ENCODE results near the gene PRKCE.

The PRKCE gene

DNA sequence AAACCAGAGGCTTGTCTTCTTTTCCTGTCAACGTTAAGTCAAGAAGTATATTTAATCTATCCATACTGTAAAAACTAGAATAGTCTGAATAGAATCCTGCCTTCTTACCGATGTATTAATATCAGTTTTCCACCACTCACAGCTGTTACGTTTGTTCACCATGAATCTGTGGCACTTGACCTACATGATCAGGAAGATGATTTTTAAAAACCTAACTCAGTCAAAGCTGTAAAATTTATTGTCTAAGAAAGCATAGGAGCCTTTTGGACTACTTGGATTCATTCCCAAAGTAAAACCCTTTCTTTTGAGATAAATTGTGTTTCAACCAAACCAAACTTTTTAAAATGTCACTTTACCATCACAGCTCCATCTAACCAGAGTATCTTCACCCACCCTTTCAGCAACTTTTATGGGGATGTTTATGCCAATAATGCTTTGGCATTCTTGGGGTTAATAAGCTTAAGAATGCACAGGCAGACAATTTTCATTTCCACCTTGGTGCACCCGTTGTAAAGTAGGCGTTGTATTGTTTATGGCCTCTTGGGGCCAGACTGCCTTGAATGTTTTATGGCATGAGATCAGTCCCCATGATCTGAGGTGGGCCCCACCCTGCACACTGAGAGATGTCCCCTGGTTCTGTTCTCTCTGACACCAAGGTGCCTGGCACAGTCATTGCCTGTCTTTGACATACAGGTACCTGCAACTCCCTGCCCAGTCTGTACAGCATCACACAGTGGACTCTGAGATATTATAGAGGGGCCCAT, 469.5 kb downstream of the PRKCE start:
- H3K4me3 Mint-ChIP-seq = no peak overlapping the region
- no peaks in the 10 kb centered on the region for H3K9me3 Mint-ChIP-seq
- H3K27me3 Mint-ChIP-seq = no peaks in the 10 kb centered on the region
- H3K4me1 Mint-ChIP-seq = no peaks in the 10 kb centered on the region
- no peak for ATAC-seq
- H3K27ac Mint-ChIP-seq = no peak overlapping the region
- no peak for DNase-seq

- Mint-ChIP-seq H3K9me3 (no peaks in the 10 kb centered on the region), H3K27me3 (no peaks in the 10 kb centered on the region), H3K27ac (no peak overlapping the region), H3K4me1 (no peaks in the 10 kb centered on the region), H3K4me3 (no peak overlapping the region)
- DNase-seq = no peak
- no peak for ATAC-seq
Measured at GRCh38 chr2:46122318-46122976, 471.0 kb downstream of the PRKCE start.

DNA sequence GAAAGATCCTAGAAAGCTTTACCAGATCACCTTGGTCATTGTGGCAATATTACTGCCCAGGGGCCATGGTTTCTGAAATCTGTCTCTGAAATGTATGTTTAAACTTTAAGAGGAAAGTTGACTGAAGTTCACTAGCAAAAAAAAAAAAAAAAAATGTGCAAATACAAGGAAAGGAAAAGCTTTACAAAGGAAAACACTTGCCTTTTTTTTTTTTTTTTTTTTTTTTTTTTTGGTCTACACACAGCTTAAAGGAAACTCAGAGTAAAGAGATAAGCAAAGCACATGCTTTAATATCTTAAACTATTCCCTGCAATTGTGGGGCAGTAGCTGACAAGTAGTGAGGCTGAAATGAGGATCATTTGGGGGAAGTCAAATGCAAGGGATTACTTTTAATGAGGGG, 471.5 kb downstream of the PRKCE start:
- ATAC-seq = no peak
- no peaks in the 10 kb centered on the region for H3K27me3 Mint-ChIP-seq
- H3K9me3 Mint-ChIP-seq = no peaks in the 10 kb centered on the region
- no peak for DNase-seq
- H3K4me3 Mint-ChIP-seq = no peak overlapping the region
- no peak overlapping the region for H3K27ac Mint-ChIP-seq
- no peaks in the 10 kb centered on the region for H3K4me1 Mint-ChIP-seq

DNA sequence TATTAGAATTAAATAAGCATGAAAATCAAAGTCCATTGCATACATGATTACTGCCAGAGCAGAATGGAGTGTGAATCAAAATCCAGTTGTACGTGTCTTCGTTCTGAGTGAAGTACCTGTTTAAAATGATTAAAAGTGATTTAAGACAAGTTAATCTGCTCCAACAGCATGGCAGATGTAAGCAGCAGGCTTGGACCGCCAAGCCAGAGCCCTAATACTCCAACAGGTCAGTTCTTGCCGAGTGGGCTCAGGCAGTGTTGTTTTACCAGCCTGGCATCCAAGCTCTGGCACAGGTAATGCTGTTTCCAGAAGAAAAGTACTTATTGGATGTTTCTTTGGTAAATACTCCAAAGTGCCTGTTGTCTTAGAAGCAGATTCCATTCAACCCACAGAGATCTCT, 474.3 kb downstream of the PRKCE start:
- ATAC-seq = no peak
- DNase-seq = no peak
- Mint-ChIP-seq H3K27me3 (no peaks in the 10 kb centered on the region), H3K4me1 (no peaks in the 10 kb centered on the region), H3K4me3 (no peak overlapping the region), H3K27ac (no peak overlapping the region), H3K9me3 (no peaks in the 10 kb centered on the region)

GRCh38 chr2:46126571-46126970, 475.1 kb downstream of the PRKCE start:
- no peak for DNase-seq
- Mint-ChIP-seq H3K4me3 (no peak overlapping the region), H3K4me1 (no peaks in the 10 kb centered on the region), H3K27me3 (no peaks in the 10 kb centered on the region), H3K9me3 (no peaks in the 10 kb centered on the region), H3K27ac (no peak overlapping the region)
- ATAC-seq = no peak

DNA sequence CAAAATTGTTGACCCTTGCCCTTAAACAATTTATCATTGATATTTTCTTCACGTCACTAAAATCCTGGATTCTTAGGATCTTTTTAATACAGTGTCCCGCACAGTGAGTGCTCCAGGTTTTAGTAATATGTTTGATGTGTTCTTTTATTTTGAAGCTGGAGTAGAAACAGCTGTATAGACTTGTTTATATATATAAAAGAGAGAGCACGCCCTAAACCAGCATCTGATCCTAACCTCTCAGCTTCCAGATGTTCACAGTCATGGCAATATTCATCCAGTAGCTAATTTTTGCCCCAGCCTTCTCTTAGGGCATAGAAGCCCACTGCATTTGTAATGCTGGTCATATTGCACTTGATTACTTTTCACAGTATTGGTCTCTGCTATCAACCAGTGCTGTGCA, 475.7 kb downstream of the PRKCE start:
- H3K9me3 Mint-ChIP-seq = no peaks in the 10 kb centered on the region

GRCh38 chr2:46130511-46130910, 479.0 kb downstream of the PRKCE start:
- Mint-ChIP-seq H3K4me1 (no peaks in the 10 kb centered on the region), H3K9me3 (no peaks in the 10 kb centered on the region), H3K4me3 (no peak overlapping the region), H3K27me3 (no peaks in the 10 kb centered on the region), H3K27ac (no peak overlapping the region)
- ATAC-seq = no peak
- DNase-seq = no peak

More for the DNA sequence above, 475.7 kb downstream of the PRKCE start:
- Mint-ChIP-seq H3K4me1 (no peaks in the 10 kb centered on the region), H3K27me3 (no peaks in the 10 kb centered on the region), H3K4me3 (no peak overlapping the region), H3K27ac (no peak overlapping the region)
- ATAC-seq (no peak), DNase-seq (no peak)

GRCh38 chr2:46132996-46133395, 481.5 kb downstream of the PRKCE start:
- Mint-ChIP-seq H3K9me3 (no peaks in the 10 kb centered on the region), H3K27ac (no peak overlapping the region), H3K4me1 (no peaks in the 10 kb centered on the region), H3K27me3 (no peaks in the 10 kb centered on the region), H3K4me3 (no peak overlapping the region)
- ATAC-seq (no peak), DNase-seq (no peak)

- H3K4me3 Mint-ChIP-seq = no peak overlapping the region
- no peak overlapping the region for H3K27ac Mint-ChIP-seq
- DNase-seq (no peak), ATAC-seq (no peak)
- H3K9me3 Mint-ChIP-seq = no peaks in the 10 kb centered on the region
- no peaks in the 10 kb centered on the region for H3K27me3 Mint-ChIP-seq
- H3K4me1 Mint-ChIP-seq = no peaks in the 10 kb centered on the region
Measured at GRCh38 chr2:46134531-46135227, 483.2 kb downstream of the PRKCE start.

DNA sequence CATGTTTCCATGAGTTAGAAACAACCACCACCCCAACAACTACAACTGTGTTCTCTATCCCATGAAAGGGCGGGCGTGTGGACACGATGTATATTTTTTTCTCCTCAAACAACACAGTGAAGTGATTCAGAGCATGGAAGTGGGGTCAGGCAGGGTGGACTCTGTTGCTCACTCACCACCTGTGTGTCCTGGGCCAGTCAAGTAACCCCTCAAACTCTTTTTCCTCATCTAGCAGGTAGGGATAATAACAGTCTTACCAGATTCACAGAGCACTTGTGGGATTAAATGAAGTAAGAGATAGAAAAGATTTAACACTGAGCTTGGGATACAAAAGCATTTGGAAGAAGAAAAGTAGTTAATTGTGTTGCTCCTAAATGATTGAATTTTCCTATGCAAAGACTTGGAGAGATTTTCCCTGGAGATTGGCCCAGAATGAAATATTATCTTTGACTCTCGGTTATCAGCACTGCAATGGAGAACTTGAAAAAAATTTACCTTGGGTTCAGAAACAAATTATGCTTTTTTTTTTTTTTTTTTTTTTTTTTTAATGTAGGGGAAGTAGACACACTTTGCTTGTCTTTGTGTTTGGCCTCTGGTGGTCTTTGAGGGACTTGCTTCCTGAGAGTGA, 483.9 kb downstream of the PRKCE start:
- no peak overlapping the region for H3K4me3 Mint-ChIP-seq
- ATAC-seq (no peak), DNase-seq (no peak)
- H3K27ac Mint-ChIP-seq = no peak overlapping the region
- no peaks in the 10 kb centered on the region for H3K27me3 Mint-ChIP-seq
- H3K4me1 Mint-ChIP-seq = no peaks in the 10 kb centered on the region
- no peaks in the 10 kb centered on the region for H3K9me3 Mint-ChIP-seq

- H3K27me3 Mint-ChIP-seq = no peaks in the 10 kb centered on the region
- DNase-seq (no peak), ATAC-seq (no peak)
- H3K4me1 Mint-ChIP-seq = no peaks in the 10 kb centered on the region
- H3K9me3 Mint-ChIP-seq = no peaks in the 10 kb centered on the region
- H3K4me3 Mint-ChIP-seq = no peak overlapping the region
- no peak overlapping the region for H3K27ac Mint-ChIP-seq
Measured at GRCh38 chr2:46135958-46136357, 484.5 kb downstream of the PRKCE start.

DNA sequence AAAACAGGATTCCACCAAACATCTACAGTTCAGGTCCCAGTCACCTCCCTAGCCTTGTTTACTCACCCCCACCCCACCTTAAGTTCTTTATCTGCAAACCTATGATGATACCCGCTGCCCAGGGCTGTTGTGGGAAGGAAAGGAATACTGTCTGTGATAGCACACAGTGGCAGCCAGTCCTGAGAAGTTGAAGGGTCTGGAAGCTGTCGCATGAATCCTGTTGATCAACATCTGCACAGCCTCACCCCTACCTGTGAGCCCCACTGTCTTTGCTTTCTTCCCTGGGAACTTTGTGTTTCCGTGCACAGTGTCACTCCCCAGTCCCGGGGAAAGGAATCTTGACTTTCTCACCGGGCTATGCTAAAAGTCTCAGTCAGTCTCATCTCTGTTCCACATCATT, 485.0 kb downstream of the PRKCE start:
- Mint-ChIP-seq H3K4me1 (no peaks in the 10 kb centered on the region), H3K9me3 (no peaks in the 10 kb centered on the region), H3K4me3 (no peak overlapping the region), H3K27ac (no peak overlapping the region), H3K27me3 (no peaks in the 10 kb centered on the region)
- DNase-seq (no peak), ATAC-seq (no peak)

GRCh38 chr2:46136953-46137352, 485.5 kb downstream of the PRKCE start:
- no peak overlapping the region for H3K4me3 Mint-ChIP-seq
- no peaks in the 10 kb centered on the region for H3K9me3 Mint-ChIP-seq
- DNase-seq = no peak
- peaks cover 2% of the 10 kb centered on the region for H3K4me1 Mint-ChIP-seq
- no peak overlapping the region for H3K27ac Mint-ChIP-seq
- no peaks in the 10 kb centered on the region for H3K27me3 Mint-ChIP-seq
- ATAC-seq = no peak

DNA sequence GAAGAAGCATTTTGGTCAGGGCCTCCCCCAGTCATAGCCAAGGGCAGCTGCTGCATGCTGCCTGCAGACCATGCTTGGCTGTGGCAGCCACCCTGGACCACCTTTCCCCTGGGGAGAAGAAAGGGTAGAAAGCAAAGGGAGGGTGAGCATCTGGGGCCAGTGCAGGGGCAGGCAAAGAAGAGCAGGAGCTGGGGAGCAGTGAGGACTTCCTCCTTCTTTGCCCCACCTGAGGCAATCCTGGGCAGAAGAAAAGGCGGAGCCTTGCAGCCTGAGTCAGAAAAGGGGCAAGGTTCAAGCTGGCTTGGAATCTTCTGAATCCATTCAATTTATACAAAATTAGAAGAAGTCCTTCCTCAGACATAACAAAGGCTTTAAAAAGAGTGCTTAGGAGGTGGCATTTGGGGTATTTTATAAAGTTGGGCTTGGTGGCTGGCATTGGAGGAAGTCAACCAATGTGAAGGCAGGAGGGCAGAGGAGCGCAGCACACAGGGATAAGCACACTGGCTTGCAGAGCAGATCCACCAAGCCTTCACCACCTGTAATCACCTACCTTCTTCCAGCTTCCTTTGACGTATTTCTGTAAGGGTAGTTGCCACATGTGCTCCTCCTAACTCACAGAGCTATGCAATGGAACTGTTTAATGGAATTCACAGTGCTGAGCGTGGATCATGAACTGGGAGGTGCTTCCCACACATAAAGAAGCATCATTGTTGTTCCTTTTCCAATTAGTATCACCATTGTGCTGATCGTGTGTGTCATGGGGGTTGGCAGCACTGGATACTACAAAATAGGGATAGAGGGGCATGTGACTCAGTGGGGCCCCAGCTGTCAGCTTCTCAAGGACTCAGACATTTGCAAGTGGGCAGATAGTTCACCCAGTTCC, 491.3 kb downstream of the PRKCE start:
- Mint-ChIP-seq H3K27ac (peak overlapping the region in 1 of 2 donors; percentile 87), H3K4me1 (peaks cover 53% of the 10 kb centered on the region), H3K9me3 (no peaks in the 10 kb centered on the region), H3K4me3 (no peak overlapping the region), H3K27me3 (no peaks in the 10 kb centered on the region)
- ATAC-seq (no peak), DNase-seq (no peak)
